HCT116 (cell line): ENCODE measurements around the gene ERC1. TPM values are rescaled to one million over a fixed set of nuclear protein-coding genes. Genes with fewer than 3 reads are reported as not detected.

Experiments
- ATAC-seq: fragments of 200-7000 bp; cut with Tn5 transposase; 2 replicates; pipeline ENCODE4 v1.9.1; 2020; ENCODE audit warnings: mild to moderate bottlenecking, moderate library complexity
- BruUV-seq: library from RNA; stranded (reverse); fragments of 400-500 nt; replicated peaks from 2 replicates; lab custom pipeline; 2021; lab: Mats Ljungman, UMichigan
- CTCF ChIA-PET: fragments of 300-600 bp; sonication (Branson Sonifier 250); formaldehyde crosslinking; loops from one replicate; lab custom pipeline; 2021; ENCODE audit warnings: antibody characterized with exemption; lab: Charles Lee
- POLR2A ChIA-PET: fragments of 300-600, 350-600 bp; sonication (Branson Sonifier 250); formaldehyde crosslinking; loops from one replicate; lab custom pipeline; 2021; ENCODE audit warnings: antibody characterized with exemption; lab: Charles Lee
- RAD21 ChIA-PET, 2 experiments: fragments of 300-600 bp; sonication (Branson Sonifier 250); formaldehyde crosslinking; loops; one replicate each; lab custom pipeline; 2023; ENCODE audit warnings: low total read pairs in 2 of 2; ENCODE audit not compliant: uncharacterized antibody in 2 of 2, unreplicated experiment in 2 of 2, low non-redundant PET in 1 of 2; lab: Charles Lee
- DNase-seq: peaks from one replicate; pipeline ENCODE4 v3.0.0-alpha.2; 2010; ENCODE audit warnings: low read depth, low spot score
- H2AFZ ChIP-seq: fragments of 200-600 bp; shearing (Covaris generic), sonication (generic); 2 replicates; pipeline ENCODE4 v1.6.1; 2017; ENCODE audit warnings: low read depth, mixed run types, mixed read lengths, antibody characterized with exemption, low read length; ENCODE audit not compliant: poor library complexity, severe bottlenecking
- H3K27ac ChIP-seq: 2 replicates; pipeline ENCODE4 v1.5.1; 2012; ENCODE audit warnings: low read depth, low read length
- H3K27me3 ChIP-seq: fragments of 200-600 bp; sonication (generic); 2 replicates; pipeline ENCODE4 v1.6.1; 2016; ENCODE audit warnings: mixed run types, low read length, mixed read lengths; ENCODE audit not compliant: insufficient read depth
- H3K36me3 ChIP-seq, 2 experiments: fragments of 200-500 bp in 1 of 2; fragments of 200-600 bp in 1 of 2; sonication (Bioruptor generic) in 1 of 2; sonication (generic) in 1 of 2; 2 replicates each; pipeline versions ENCODE4 v1.5.1 to v1.6.1; 2014 to 2016; ENCODE audit warnings: low read length in 2 of 2, inconsistent platforms in 1 of 2, mixed read lengths in 1 of 2, mixed run types in 1 of 2; ENCODE audit not compliant: insufficient read depth in 2 of 2, control insufficient read depth in 1 of 2
- H3K4me1 ChIP-seq, 2 experiments: fragments of 200-600 bp in 1 of 2; sonication (generic) in 1 of 2; 2 replicates each; pipeline versions ENCODE4 v1.5.1 to v1.6.1; 2012 to 2017; ENCODE audit warnings: low read length in 2 of 2, inconsistent platforms in 1 of 2, mild to moderate bottlenecking in 1 of 2, mixed read lengths in 1 of 2, mixed run types in 1 of 2, moderate library complexity in 1 of 2; ENCODE audit not compliant: insufficient read depth in 2 of 2, control insufficient read depth in 1 of 2
- H3K4me2 ChIP-seq: fragments of 200-600 bp; sonication (generic); 2 replicates; pipeline ENCODE4 v1.6.1; 2017; ENCODE audit warnings: mixed run types, low read length, mixed read lengths
- H3K4me3 ChIP-seq, 2 experiments: fragments of 200-600 bp in 1 of 2; sonication (generic) in 1 of 2; replicated peaks in 1 of 2; 2 replicates each; pipeline ENCODE4 v1.5.1; 2011 to 2016; ENCODE audit warnings: low read length in 2 of 2, control low read depth in 1 of 2, low read depth in 1 of 2, mild to moderate bottlenecking in 1 of 2, mixed read lengths in 1 of 2, mixed run types in 1 of 2
- H3K79me2 ChIP-seq: fragments of 200-600 bp; sonication (generic); 2 replicates; pipeline ENCODE4 v1.6.1; 2017; ENCODE audit warnings: mild to moderate bottlenecking, mixed run types, low read length, moderate library complexity, mixed read lengths; ENCODE audit not compliant: insufficient read depth
- H3K9ac ChIP-seq: fragments of 200-600 bp; sonication (generic); 2 replicates; pipeline ENCODE4 v1.6.1; 2016; ENCODE audit warnings: low read length, mixed read lengths
- H3K9me2 ChIP-seq: fragments of 200-600 bp; sonication (generic), shearing (Covaris generic); 2 replicates; pipeline ENCODE4 v1.6.1; 2017; ENCODE audit warnings: mixed run types, mild to moderate bottlenecking, moderate library complexity; ENCODE audit not compliant: insufficient read depth
- H3K9me3 ChIP-seq, 2 experiments: fragments of 200-500 bp in 1 of 2; fragments of 200-600 bp in 1 of 2; sonication (Bioruptor generic) in 1 of 2; sonication (generic) in 1 of 2; 2 replicates each; pipeline ENCODE4 v1.6.1; 2014 to 2017; ENCODE audit warnings: low read length in 2 of 2, mixed read lengths in 2 of 2, inconsistent platforms in 1 of 2, low read depth in 1 of 2, mild to moderate bottlenecking in 1 of 2, mixed run types in 1 of 2, moderate library complexity in 1 of 2; ENCODE audit not compliant: control insufficient read depth in 1 of 2, insufficient read depth in 1 of 2
- H4K20me1 ChIP-seq: fragments of 200-600 bp; sonication (generic), shearing (Covaris generic); 2 replicates; pipeline ENCODE4 v1.6.1; 2017; ENCODE audit warnings: mixed run types, mild to moderate bottlenecking, moderate library complexity; ENCODE audit not compliant: insufficient read depth
- CEBPB ChIP-seq: IDR thresholded peaks from 2 replicates; pipeline ENCODE4 v1.6.1; 2012; ENCODE audit warnings: low read depth
- EGR1 ChIP-seq: IDR thresholded peaks from 2 replicates; pipeline ENCODE4 v1.6.1; 2012; ENCODE audit warnings: low read depth
- ELF1 ChIP-seq: IDR thresholded peaks from 2 replicates; pipeline ENCODE4 v1.6.1; 2012; ENCODE audit warnings: low read depth, borderline replicate concordance
- FOSL1 ChIP-seq: IDR thresholded peaks from 2 replicates; pipeline ENCODE4 v1.6.1; 2012; ENCODE audit warnings: low read depth
- JUND ChIP-seq: IDR thresholded peaks from 2 replicates; pipeline ENCODE4 v1.6.1; 2012
- POLR2AphosphoS5 ChIP-seq: IDR thresholded peaks from 2 replicates; pipeline ENCODE4 v1.6.1; 2011; ENCODE audit warnings: mild to moderate bottlenecking, low read depth, low read length, moderate library complexity
- SIN3A ChIP-seq: IDR thresholded peaks from 2 replicates; pipeline ENCODE4 v1.6.1; 2012; ENCODE audit warnings: low read depth
- SRF ChIP-seq: IDR thresholded peaks from 2 replicates; pipeline ENCODE4 v1.6.1; 2012; ENCODE audit warnings: low read depth
- YY1 ChIP-seq: IDR thresholded peaks from 2 replicates; pipeline ENCODE4 v1.6.1; 2011; ENCODE audit warnings: low read length, low read depth, moderate library complexity, mild to moderate bottlenecking; ENCODE audit not compliant: insufficient replicate concordance; ENCODE audit errors: extremely low read depth
- ZFX ChIP-seq: fragments of 450-650 bp; IDR thresholded peaks from 2 replicates; pipeline ENCODE4 v1.6.1; 2017
- intact Hi-C: fragments of 100-400 bp; cut with micrococcal nuclease; formaldehyde crosslinking; loops from 2 replicates; pipeline ENCODE4 v1.10.0; 2022
- total RNA-seq: library from RNA; stranded (reverse); gene quantifications from one replicate; pipeline ENCODE4 v1.2.1, GENCODE V29; 2021; ENCODE audit not compliant: unreplicated experiment
- TF ChIP-seq, protein P1 (sequence below), 3 experiments: fragments of 200-600 bp in 1 of 3; sonication (generic) in 1 of 3; IDR thresholded peaks in 2 of 3; conservative IDR thresholded peaks in 1 of 3; 2 replicates each; pipeline ENCODE4 v1.5.1; 2012 to 2017; ENCODE audit warnings: low read depth in 2 of 3, low read length in 2 of 3, antibody characterized with exemption in 1 of 3, borderline replicate concordance in 1 of 3, control low read depth in 1 of 3, mild to moderate bottlenecking in 1 of 3, mixed read lengths in 1 of 3, mixed run types in 1 of 3, moderate library complexity in 1 of 3; ENCODE audit not compliant: insufficient read depth in 1 of 3
- TF ChIP-seq, protein P2 (sequence below): IDR thresholded peaks from 2 replicates; pipeline ENCODE4 v1.6.1; 2011; ENCODE audit warnings: mild to moderate bottlenecking, low read length, moderate library complexity; ENCODE audit not compliant: insufficient replicate concordance; ENCODE audit errors: extremely low read depth

ERC1 gene
- total RNA-seq, 1 experiment from 2014 or later = 41.9 TPM

GRCh38 chr12:1216560-1216959 is 225.5 kb downstream of the ERC1 start:
- ATAC-seq (no peak), DNase-seq (no peak)
- TF ChIP-seq, protein P1, sequence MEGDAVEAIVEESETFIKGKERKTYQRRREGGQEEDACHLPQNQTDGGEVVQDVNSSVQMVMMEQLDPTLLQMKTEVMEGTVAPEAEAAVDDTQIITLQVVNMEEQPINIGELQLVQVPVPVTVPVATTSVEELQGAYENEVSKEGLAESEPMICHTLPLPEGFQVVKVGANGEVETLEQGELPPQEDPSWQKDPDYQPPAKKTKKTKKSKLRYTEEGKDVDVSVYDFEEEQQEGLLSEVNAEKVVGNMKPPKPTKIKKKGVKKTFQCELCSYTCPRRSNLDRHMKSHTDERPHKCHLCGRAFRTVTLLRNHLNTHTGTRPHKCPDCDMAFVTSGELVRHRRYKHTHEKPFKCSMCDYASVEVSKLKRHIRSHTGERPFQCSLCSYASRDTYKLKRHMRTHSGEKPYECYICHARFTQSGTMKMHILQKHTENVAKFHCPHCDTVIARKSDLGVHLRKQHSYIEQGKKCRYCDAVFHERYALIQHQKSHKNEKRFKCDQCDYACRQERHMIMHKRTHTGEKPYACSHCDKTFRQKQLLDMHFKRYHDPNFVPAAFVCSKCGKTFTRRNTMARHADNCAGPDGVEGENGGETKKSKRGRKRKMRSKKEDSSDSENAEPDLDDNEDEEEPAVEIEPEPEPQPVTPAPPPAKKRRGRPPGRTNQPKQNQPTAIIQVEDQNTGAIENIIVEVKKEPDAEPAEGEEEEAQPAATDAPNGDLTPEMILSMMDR (IDR thresholded peaks at IDR 0.05 in 2 of 3, conservative IDR thresholded peaks at IDR 0.05 in 1 of 3; ENCODE audit: borderline replicate concordance in 1 of 3, insufficient read depth in 1 of 3, low read depth in 2 of 3, low read length in 2 of 3) = no peak
- TF ChIP-seq ZFX = no peak
- no peak for TF ChIP-seq YY1
- TF ChIP-seq POLR2AphosphoS5 = no peak
- TF ChIP-seq, protein P2, sequence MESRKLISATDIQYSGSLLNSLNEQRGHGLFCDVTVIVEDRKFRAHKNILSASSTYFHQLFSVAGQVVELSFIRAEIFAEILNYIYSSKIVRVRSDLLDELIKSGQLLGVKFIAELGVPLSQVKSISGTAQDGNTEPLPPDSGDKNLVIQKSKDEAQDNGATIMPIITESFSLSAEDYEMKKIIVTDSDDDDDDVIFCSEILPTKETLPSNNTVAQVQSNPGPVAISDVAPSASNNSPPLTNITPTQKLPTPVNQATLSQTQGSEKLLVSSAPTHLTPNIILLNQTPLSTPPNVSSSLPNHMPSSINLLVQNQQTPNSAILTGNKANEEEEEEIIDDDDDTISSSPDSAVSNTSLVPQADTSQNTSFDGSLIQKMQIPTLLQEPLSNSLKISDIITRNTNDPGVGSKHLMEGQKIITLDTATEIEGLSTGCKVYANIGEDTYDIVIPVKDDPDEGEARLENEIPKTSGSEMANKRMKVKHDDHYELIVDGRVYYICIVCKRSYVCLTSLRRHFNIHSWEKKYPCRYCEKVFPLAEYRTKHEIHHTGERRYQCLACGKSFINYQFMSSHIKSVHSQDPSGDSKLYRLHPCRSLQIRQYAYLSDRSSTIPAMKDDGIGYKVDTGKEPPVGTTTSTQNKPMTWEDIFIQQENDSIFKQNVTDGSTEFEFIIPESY = no peak
- no peak for TF ChIP-seq SRF
- no peak for TF ChIP-seq EGR1
- TF ChIP-seq JUND = no peak
- TF ChIP-seq FOSL1 = no peak
- TF ChIP-seq SIN3A = no peak
- TF ChIP-seq ELF1 = no peak
- no peak for TF ChIP-seq CEBPB
- ChIA-PET POLR2A (no interaction called here), RAD21 (no interaction called here), CTCF (no interaction called here)
- H2AFZ ChIP-seq = no peak overlapping the region
- H3K27ac ChIP-seq = no peak overlapping the region
- H3K4me1 ChIP-seq = peaks cover 8 to 10% of the 10 kb centered on the region in 2 experiments; a peak in 3 of 4 replicates
- BruUV-seq = no TSS peak
- intact Hi-C loops = no loop called here
- H3K4me2 ChIP-seq = no peak overlapping the region
- H3K9me2 ChIP-seq = no peaks in the 10 kb centered on the region
- H3K79me2 ChIP-seq = no peaks in the 10 kb centered on the region
- H3K27me3 ChIP-seq = no peaks in the 10 kb centered on the region
- H3K9me3 ChIP-seq = no peaks in the 10 kb centered on the region
- no peaks in the 10 kb centered on the region; the same call in 1 of the 2 replicates for H4K20me1 ChIP-seq
- H3K36me3 ChIP-seq = no peaks in the 10 kb centered on the region
- no peak overlapping the region for H3K9ac ChIP-seq
- no peak overlapping the region for H3K4me3 ChIP-seq
